Islet of Langerhans (tissue), 1 donor: ENCODE results near the gene SETD6.

Source experiments
- FAIRE-seq: peaks from one replicate; lab custom pipeline; 2011; peaks lifted over from hg19 to GRCh38; lab: Jason Lieb, UNC

Gene SETD6

DNA sequence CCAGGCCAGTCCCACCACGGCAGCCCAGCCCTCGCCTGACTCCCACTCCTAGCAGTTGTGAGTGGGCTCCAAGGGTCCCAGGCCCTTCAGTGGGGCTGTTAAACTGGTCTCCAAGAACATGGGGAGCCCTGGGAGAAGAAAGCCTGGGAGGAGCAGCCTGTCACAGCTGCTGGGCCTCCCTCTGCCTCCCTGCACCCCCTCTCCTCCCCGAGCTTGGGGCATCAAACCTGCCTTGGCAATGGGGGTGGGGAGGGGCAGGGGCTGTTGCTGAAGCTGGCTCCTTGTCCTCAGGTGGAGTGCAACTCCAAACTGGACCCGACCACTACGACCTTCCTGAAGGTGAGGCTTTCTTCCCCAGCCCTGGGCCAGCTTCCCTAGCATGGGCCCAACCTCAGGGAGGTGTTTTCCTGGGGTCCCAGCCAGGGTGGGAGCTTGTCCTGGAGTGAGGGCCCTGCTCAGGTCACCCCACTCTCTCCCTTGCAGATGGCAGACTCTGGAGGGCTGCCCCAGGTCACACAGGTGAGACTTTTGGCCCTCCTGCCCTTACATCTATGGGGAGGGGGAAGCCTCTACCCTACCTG is 6.6 kb upstream of the SETD6 start:
- FAIRE-seq, result no peak

DNA sequence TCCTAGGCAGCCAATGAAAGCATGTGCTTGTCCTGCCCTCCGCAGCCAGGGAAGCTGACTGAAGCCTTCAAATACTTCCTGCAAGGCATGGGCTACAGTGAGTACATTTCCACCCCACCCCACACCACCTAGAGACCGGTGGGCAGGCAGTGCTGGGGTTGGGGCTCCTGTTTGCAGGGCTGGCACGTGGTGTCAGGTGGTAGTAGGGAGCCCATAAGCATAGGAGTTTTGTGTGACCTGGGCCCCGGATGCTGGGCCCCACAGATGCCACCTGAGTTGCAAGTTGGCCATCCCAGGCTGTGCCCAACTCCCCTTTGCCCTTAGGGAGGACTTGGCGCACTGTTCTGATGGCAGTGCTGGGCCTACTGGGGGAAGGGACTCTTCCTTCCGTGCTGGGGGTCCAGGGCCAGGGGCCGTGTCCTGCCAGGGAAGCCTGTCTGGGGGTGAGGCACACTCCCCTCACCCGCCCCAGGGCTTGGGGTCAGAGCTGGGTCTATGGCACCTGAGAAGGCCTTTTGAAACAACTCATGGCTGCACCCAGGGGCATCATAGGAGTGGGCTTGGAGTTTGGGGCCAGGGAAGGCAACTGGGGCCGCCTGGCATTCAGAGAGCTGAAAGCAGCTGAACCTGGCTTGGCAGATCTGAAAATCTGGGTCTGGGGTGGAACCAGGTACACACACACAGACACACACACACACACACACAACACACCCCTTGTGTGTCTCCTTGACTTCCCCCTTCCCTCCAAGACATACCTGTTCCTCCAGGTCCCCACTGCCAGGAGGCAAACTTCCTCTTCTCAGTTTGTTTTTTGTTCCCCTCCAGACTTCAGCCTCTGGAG is 5.8 kb upstream of the SETD6 start:
- FAIRE-seq, result no peak

DNA sequence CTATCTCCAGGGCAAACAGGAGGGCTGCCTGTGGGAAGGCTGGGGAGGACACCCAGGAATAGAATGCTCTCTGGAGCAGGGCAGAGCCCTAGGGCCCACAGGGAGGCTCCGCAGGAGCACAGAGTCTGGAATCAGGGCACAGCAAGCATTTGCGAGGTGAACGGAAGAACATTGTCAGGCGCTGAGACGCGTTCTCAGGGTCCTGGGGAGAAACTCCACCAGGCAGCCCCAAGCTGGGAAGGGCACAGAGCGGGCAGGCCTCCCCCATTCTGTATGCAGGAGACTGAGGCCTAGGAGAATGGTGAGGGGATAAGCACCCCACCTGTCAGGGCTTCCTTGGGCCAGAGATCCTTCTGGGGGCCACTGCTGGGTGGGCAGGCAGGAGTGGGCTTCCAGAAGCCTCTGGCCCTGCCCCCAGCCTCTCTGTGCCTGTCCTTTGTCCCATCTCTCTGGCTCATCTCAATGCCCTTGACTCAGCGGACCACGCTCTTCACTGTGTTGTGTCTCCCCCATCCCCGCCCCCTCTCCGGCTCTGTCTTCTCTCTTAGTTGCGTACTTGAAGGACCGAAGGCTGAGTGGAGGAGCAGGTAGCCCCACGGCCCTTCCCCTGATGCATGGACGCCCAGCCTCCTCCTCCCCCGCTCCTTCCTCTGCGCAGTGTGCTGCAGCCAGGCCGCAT is 5.1 kb upstream of the SETD6 start:
- no peak for FAIRE-seq

DNA sequence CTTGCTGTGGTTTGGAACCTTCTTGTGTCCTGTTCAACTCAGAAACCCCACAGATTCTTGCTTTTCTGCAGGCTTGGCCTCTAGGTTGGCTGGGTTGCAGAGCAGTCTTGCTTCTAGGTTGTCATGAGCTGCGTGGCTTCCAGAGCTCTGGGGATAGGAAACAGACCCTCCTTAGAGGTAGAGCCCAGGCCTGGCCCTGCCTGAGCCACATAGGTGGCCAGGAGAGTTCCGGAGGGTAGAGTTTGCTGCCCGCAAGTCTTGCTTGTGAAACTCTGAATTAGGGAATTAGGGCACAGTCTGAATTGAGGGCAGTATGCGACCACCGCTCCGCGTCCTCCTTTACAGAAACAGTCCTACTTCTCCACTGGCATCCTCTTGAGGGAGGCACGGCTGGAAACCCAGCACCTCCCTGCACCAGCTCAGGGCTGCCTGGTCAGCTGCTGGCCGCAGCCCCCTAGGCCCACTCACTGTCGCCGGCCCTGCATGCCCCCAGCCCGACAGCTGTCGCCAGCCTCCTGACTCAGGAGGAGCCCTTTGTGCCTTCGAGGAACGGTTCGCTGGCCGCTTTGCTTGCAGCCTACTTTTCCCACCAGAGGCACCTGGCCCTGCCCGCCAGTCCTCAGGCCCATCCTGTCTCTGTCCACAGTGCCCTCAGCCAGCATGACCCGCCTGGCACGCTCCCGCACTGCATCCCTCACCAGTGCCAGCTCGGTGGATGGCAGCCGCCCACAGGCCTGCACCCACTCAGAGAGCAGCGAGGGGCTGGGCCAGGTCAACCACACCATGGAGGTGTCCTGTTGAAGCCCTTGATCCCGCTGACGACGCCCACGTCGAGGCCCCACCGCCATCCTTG is 4.3 kb upstream of the SETD6 start:
- no peak for FAIRE-seq

DNA sequence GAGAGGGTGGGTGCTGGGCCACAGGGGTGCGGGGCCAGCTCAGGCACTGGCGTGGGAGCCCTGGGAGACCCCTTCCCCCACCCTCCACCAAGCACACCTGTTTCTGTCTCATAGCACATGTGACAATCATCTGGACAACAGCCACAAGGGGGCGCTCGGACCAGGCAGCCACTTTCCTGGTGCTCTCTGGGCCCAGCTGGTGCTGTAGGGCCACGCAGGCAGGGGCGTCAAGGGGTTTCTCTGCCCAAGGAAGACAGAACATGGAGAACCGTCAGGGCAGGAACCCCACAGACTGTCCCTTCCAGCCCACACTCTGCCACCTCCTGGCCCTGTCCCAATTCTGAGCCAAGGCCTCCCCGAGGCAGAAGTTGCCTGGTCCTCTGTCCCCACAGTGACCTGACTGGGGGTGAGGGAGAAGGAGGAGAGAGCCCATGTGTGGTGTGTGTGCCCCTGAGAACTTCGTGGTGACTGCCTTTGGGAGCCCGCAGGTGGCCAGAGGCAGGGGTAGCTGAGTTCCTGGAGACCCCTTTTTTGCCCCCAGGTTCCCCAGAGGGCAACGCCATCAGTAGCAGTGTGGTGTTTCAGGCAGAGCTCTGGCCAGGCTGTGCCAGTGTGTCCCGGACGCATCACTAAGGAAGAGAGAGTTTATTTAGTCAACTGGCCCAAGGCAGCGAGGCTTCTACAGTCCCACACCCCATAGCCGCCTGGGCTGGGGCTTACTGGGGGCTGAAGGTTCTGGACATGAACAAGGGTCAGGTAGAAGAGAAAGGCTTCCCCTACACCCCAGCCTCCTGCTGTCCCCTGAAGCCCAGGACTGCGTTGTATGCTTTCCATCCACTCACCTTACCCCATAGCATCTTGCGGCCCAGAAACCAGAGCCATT is 3.1 kb upstream of the SETD6 start:
- no peak for FAIRE-seq

DNA sequence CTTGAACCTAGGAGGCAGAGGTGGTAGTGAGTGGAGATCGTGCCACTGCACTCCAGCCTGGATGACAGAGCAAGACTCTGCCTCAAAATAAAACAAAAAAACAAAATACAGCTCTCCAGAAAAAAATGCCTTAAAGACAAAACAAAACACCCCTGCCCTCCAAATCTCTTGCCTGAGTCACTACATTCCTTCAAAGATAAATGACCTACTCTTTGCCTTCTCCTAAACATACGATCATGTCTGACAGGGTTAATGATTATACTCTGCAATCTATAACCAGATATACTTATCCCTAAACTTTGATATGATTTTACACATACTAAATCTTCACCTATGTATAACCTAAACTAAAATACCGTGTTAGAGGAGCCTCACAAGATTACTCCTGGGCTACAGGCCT is 1.4 kb upstream of the SETD6 start:
- FAIRE-seq, result no peak

DNA sequence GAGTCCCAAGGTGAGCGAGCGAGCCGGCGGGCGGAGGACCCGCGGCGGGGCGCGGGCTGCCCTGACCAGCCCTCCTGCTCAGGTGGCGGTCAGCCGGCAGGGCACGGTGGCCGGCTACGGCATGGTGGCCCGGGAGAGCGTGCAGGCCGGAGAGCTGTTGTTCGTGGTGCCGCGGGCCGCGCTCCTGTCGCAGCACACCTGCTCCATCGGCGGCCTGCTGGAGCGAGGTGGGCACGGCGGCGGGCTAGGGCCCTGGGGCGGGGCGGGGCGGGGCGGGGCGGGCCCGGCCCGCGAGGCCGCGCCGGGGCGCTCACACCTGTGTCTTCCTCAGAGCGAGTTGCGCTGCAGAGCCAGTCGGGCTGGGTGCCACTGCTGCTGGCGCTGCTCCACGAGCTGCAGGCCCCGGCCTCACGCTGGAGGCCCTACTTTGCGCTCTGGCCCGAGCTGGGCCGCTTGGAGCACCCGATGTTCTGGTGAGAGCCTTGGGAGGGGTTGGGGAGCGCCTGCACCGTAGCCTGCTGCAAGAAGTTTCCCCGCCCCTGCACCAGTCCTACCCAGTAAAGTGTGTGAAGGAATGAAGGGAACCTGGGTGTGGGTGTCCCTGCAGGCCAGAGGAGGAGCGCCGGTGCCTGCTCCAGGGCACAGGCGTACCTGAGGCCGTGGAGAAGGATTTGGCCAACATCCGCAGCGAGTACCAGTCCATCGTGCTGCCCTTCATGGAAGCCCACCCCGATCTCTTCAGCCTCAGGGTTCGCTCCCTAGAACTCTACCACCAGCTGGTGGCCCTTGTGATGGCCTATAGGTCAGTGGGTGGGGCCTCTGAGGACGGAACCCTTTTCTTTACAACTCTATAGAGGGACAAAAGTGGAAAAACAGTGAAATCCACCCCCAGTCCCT is 802 bp downstream of the SETD6 start:
- no peak for FAIRE-seq

DNA sequence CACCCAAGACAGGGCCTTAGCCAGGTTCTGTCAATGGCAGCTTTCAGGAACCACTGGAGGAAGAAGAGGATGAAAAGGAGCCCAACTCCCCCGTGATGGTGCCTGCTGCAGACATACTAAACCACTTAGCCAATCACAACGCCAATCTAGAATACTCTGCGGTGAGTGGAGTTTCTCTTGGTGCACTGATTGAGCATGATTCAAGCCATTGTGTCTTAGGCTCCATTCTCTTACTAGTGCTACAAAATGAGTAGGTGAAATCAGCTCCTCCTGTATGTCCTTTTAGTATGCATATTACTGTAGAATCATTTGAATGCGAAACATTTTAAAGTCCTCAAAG is 1.4 kb downstream of the SETD6 start:
- no peak for FAIRE-seq

DNA sequence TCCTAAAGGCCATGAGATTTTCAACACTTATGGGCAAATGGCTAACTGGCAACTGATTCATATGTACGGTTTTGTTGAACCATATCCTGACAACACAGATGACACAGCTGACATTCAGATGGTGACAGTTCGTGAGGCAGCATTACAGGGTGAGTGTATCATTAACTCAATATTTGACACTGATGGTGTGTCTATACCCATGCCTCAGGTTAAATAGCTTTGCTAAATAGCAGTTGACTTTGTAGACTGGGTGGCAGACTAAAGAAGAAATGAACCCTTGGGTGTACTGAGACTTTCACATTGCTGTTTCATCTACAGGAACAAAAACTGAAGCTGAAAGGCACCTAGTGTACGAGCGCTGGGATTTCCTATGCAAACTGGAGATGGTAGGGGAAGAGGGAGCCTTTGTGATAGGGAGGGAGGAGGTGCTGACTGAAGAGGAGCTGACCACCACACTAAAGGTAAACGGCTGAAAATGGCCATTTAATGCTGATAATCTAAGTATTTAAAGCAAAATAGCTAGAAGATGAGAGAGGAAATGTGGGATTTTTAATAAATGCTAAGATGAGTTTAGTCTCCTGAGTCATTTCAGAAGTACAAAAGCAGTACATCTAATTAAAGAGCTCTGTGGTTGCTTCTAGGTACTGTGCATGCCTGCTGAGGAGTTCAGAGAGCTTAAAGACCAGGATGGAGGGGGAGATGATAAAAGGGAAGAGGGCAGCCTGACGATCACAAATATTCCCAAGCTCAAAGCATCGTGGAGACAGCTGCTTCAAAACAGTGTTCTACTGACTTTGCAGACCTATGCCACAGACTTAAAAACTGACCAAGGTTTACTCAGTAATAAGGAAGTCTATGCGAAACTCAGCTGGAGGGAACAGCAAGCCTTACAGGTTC is 3.0 kb downstream of the SETD6 start:
- FAIRE-seq, result no peak

DNA sequence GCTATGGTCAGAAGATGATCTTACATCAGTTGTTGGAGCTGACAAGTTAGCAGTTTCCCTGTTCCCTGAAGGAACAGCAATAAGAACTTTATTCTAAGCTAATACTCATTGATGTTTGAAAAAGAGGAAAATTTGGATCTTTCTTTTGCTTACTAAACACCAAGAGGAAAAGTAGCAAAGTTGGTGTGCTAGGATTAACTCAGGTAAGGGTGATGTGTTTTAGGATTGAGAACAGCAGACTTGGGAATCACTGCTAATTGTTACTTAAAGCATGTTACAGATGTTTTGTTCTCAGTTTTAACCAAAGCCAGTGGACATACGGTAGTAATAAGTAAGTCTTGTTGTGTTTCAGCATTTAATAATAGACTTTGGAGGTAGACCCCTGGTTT is 3.7 kb downstream of the SETD6 start:
- FAIRE-seq, result no peak

DNA sequence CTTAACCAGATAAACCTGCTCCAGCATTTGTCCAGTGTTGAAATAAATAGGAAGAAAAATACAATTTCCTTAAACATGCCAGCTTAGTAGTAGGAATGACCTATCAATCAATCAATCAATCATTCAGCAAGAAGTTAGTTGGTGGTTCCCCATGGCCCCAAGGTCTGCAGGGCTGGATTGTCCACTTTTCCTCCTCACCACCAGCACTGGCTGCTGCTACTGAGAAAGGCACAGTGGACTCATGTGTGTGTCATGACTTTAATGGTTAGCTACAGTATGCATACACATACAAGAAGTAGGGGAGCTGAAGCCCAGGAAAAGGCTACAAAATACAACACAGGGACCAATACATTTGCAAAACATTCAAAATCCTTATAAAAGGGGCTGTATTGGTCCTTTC is 4.4 kb downstream of the SETD6 start:
- no peak for FAIRE-seq

DNA sequence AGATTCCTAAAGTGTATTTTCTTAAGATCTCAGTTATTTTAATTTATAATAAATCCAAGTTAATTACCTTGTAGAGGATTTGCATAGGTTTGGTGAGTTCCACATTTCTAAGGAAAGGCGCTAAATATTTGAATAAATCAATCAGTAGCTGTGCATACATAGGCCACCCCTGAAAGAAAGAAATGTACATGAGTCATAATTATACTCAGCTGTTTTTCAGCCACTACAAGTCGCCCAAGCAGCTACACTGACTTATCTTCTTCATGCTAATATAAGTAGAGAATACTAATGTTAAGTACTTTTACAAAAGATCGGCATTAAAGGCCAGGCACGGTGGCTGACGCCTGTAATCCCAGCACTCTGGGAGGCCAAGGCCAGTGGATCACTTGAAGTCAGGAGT is 14.9 kb downstream of the SETD6 start:
- FAIRE-seq, result no peak

DNA sequence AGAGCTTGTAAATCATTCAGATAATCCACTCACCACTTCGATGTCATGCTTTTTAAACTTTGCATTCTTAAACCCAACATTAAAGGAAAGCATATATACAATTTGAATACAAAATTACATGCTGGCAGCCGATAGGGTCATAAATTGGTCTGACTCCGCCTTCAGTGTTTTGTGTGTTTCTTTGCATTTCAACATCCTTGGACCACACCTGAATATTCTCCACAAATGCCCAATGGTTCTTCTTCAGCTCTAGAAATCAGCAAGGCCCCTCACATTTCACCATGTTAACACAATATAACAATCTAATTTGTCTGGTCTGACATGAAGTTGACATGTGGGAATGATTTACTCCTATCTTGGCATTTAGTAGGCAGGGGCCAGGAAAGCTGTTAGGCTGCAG is 17.1 kb downstream of the SETD6 start:
- FAIRE-seq, result no peak

DNA sequence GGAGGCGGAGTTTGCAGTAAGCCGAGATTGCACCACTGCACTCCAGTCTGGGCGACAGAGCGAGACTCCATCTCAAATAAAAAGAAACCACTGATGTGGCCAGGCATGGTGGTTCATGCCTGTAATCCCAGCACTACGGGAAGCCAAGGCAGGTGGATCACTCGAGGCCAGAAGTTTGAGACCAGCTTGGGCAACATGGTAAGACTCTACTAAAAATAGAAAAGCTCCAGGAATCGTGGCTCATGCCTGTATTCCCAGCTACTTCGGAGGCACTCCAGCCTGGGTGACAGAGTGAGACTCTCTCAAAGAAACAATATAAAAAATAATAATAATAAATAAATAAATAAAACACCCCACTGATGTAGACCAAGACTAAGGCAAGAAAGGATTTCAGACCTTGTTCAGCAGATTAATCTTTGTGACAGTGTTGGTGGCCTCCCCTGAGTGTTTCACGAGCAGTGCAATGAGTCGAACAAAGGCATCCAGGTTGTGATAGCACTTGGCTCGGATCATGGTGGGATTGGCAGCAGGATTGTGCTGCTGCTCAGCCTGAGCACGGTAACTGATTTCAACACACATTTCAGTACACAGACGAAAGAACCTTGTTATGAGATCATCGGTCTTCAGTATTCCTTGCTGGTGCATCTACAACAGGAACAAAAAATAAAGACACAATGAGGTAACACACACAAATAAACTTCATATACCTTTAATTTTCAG is 18.6 kb downstream of the SETD6 start:
- FAIRE-seq, result no peak

DNA sequence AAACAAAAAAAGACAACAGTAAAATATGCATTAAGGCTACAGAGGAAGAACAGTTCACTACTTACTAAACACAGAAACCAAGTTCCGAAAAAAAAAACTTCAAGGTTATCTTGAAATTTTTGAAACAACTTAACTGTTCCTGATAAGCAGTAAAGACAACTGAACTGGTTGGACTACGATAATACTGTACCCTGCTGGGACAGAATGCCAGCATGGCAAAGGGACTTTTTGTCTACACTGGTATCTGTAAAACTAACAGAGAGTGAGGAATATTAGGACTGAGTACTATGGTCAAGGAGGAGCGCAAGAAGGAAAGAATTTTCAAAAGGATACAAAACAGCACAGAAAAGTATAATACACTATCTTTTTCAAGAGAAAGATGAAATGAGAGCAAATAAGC is 19.8 kb downstream of the SETD6 start:
- no peak for FAIRE-seq

DNA sequence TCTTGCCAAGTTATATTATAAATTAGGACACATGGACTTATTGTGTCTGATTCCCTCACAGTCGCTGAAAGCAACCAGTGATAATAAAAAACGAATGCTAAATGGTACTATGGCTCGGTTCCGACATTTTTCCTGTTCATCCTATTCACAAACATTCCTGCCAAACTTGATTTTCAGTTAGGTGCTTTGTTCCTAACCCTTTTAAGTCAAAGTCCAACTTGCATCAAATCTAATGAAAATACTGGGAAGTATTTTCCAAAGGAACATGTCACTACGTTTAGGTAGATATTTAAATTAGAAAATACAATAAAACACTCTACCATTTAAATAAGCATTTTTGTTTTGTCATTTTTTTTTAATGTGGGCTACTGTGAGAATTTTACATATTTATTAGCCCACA is 21.0 kb downstream of the SETD6 start:
- no peak for FAIRE-seq

DNA sequence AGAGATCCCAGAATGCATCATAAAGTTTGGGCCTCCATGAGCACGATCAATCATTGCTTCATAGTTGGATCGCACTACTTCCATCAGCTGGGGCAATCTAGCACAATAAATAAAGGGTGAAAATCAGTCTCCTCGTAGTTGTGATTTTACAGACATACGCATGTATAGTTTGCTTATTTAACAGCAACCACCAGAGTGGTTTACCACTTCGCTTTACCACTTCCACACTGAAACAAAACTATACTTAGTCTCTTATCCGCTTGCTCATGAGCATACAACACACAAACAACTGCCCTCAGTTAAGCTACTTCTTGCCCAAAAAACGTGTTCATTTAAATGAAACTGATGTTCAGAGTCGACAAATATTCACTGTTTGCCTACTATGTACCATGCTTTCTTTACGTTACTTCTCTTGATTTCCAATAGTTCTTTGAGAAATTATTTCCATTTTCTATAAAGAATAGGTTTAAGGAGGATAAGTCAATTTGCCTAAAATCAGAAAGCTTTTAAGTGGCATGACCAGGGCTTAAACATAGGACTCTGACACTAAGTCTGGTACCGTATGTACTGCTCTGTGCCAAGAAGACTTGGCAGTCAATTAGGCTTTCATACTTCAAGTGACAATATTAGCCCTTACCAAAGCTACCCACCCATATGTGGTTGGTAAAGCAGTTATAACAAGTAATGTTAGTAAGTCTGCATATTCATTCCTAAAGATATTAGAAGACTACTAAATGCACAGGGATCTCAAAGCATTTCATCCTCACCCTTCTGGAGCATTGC is 22.0 kb downstream of the SETD6 start:
- no peak for FAIRE-seq

DNA sequence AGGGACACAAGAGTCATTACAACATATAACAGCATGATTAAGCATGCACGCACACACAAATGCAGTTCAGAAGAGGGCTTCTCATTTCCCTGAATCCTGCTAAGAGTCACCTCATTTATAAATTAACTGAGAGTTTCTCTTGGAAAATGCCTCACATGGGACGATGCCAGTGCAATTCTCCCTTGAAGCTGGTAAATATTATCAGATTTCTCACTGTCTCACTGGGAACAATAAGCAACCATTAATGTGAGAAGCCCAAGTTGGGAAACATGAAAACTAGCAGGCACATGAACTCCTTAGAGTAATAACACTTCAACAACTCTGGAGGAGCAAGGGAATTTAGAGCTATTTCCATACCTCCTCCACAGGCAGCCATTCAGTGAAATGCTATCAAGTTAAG is 26.4 kb downstream of the SETD6 start:
- FAIRE-seq, result no peak
